Activated naive CD4-positive, alpha-beta T cell treated with anti-CD3 and anti-CD28 coated beads, Interleukin-2, amount 50 U/mL, for 24 hours (primary cell): Measurements from ENCODE around the gene MRPL3.

Experiments used
- H3K27ac Mint-ChIP-seq: one replicate; pipeline ENCODE4 v1.8.0; 2021; ENCODE audit warnings: mild to moderate bottlenecking, mixed read lengths
- H3K27me3 Mint-ChIP-seq: one replicate; pipeline ENCODE4 v1.8.0; 2021; ENCODE audit warnings: mixed read lengths
- H3K36me3 Mint-ChIP-seq: one replicate; pipeline ENCODE4 v1.8.0; 2021; ENCODE audit warnings: mixed read lengths
- H3K4me1 Mint-ChIP-seq: one replicate; pipeline ENCODE4 v1.8.0; 2021; ENCODE audit warnings: mixed read lengths
- H3K4me3 Mint-ChIP-seq: one replicate; pipeline ENCODE4 v1.8.0; 2021; ENCODE audit warnings: mild to moderate bottlenecking, mixed read lengths
- H3K9me3 Mint-ChIP-seq: one replicate; pipeline ENCODE4 v1.8.0; 2021; ENCODE audit warnings: mixed read lengths

The MRPL3 gene

GRCh38 chr3:131502530-131503319 lies at the start of gene MRPL3:
Gene MRPL3, minus strand, starts transcription at chr3:131502971. Its CDS starts 150 bp downstream, at chr3:131502821.
- Mint-ChIP-seq H3K9me3 (no peaks in the 10 kb centered on the region), H3K36me3 (peaks cover 13% of the 10 kb centered on the region), H3K4me1 (peaks cover 31% of the 10 kb centered on the region), H3K27me3 (no peaks in the 10 kb centered on the region), H3K27ac (peak within 1 kb of the TSS; percentile 99), H3K4me3 (peak within 1 kb of the TSS; percentile 98)

- Mint-ChIP-seq H3K27me3 (peaks cover 8% of the 10 kb centered on the region), H3K27ac (no peak overlapping the region), H3K4me1 (no peaks in the 10 kb centered on the region), H3K4me3 (no peak overlapping the region), H3K36me3 (no peaks in the 10 kb centered on the region), H3K9me3 (no peaks in the 10 kb centered on the region)
Measured at GRCh38 chr3:131551761-131552160, 49.0 kb upstream of the MRPL3 start.

GRCh38 chr3:131550562-131551465 lies 48.0 kb upstream of the MRPL3 start:
- no peaks in the 10 kb centered on the region for H3K36me3 Mint-ChIP-seq
- no peaks in the 10 kb centered on the region for H3K4me1 Mint-ChIP-seq
- H3K9me3 Mint-ChIP-seq: no peaks in the 10 kb centered on the region
- peaks cover 8% of the 10 kb centered on the region for H3K27me3 Mint-ChIP-seq
- no peak overlapping the region for H3K27ac Mint-ChIP-seq
- H3K4me3 Mint-ChIP-seq: no peak overlapping the region

- Mint-ChIP-seq H3K27ac (no peak overlapping the region), H3K4me3 (no peak overlapping the region), H3K9me3 (no peaks in the 10 kb centered on the region), H3K36me3 (no peaks in the 10 kb centered on the region), H3K27me3 (peaks cover 14% of the 10 kb centered on the region), H3K4me1 (no peaks in the 10 kb centered on the region)
Measured at GRCh38 chr3:131549340-131549739, 46.6 kb upstream of the MRPL3 start.

GRCh38 chr3:131547585-131547984 lies 44.8 kb upstream of the MRPL3 start:
- peaks cover 13% of the 10 kb centered on the region for H3K27me3 Mint-ChIP-seq
- H3K9me3 Mint-ChIP-seq: no peaks in the 10 kb centered on the region
- H3K4me3 Mint-ChIP-seq: no peak overlapping the region
- no peaks in the 10 kb centered on the region for H3K4me1 Mint-ChIP-seq
- H3K27ac Mint-ChIP-seq: no peak overlapping the region
- no peaks in the 10 kb centered on the region for H3K36me3 Mint-ChIP-seq

- H3K36me3 Mint-ChIP-seq: no peaks in the 10 kb centered on the region
- peaks cover 13% of the 10 kb centered on the region for H3K27me3 Mint-ChIP-seq
Measured at GRCh38 chr3:131546441-131546840, 43.7 kb upstream of the MRPL3 start.

GRCh38 chr3:131544557-131544956 lies 41.8 kb upstream of the MRPL3 start:
- Mint-ChIP-seq H3K36me3 (no peaks in the 10 kb centered on the region), H3K27ac (no peak overlapping the region), H3K9me3 (no peaks in the 10 kb centered on the region), H3K4me3 (no peak overlapping the region), H3K4me1 (no peaks in the 10 kb centered on the region), H3K27me3 (peaks cover 20% of the 10 kb centered on the region)

More at GRCh38 chr3:131546441-131546840, 43.7 kb upstream of the MRPL3 start:
- Mint-ChIP-seq H3K9me3 (no peaks in the 10 kb centered on the region), H3K4me3 (no peak overlapping the region), H3K4me1 (no peaks in the 10 kb centered on the region), H3K27ac (no peak overlapping the region)

GRCh38 chr3:131543714-131544113 lies 40.9 kb upstream of the MRPL3 start:
- no peak overlapping the region for H3K27ac Mint-ChIP-seq
- no peaks in the 10 kb centered on the region for H3K36me3 Mint-ChIP-seq
- H3K9me3 Mint-ChIP-seq: no peaks in the 10 kb centered on the region
- H3K4me3 Mint-ChIP-seq: no peak overlapping the region
- H3K27me3 Mint-ChIP-seq: peaks cover 19% of the 10 kb centered on the region
- H3K4me1 Mint-ChIP-seq: no peaks in the 10 kb centered on the region

GRCh38 chr3:131541288-131541687 lies 38.5 kb upstream of the MRPL3 start:
- Mint-ChIP-seq H3K4me1 (no peaks in the 10 kb centered on the region), H3K27me3 (peaks cover 18% of the 10 kb centered on the region), H3K36me3 (no peaks in the 10 kb centered on the region), H3K4me3 (no peak overlapping the region), H3K27ac (no peak overlapping the region), H3K9me3 (no peaks in the 10 kb centered on the region)

- no peaks in the 10 kb centered on the region for H3K4me1 Mint-ChIP-seq
- no peak overlapping the region for H3K27ac Mint-ChIP-seq
- no peak overlapping the region for H3K4me3 Mint-ChIP-seq
- no peaks in the 10 kb centered on the region for H3K9me3 Mint-ChIP-seq
- H3K36me3 Mint-ChIP-seq: no peaks in the 10 kb centered on the region
- peaks cover 20% of the 10 kb centered on the region for H3K27me3 Mint-ChIP-seq
Measured at GRCh38 chr3:131540821-131541220, 38.0 kb upstream of the MRPL3 start.

- Mint-ChIP-seq H3K36me3 (no peaks in the 10 kb centered on the region), H3K4me1 (no peaks in the 10 kb centered on the region), H3K27ac (no peak overlapping the region), H3K27me3 (peaks cover 19% of the 10 kb centered on the region), H3K4me3 (no peak overlapping the region), H3K9me3 (no peaks in the 10 kb centered on the region)
Measured at GRCh38 chr3:131540143-131540542, 37.4 kb upstream of the MRPL3 start.

- H3K27ac Mint-ChIP-seq: no peak overlapping the region
- no peak overlapping the region for H3K4me3 Mint-ChIP-seq
- no peaks in the 10 kb centered on the region for H3K4me1 Mint-ChIP-seq
- H3K27me3 Mint-ChIP-seq: peaks cover 19% of the 10 kb centered on the region
- no peaks in the 10 kb centered on the region for H3K9me3 Mint-ChIP-seq
- H3K36me3 Mint-ChIP-seq: no peaks in the 10 kb centered on the region
Measured at GRCh38 chr3:131538968-131539367, 36.2 kb upstream of the MRPL3 start.

GRCh38 chr3:131537531-131537930 lies 34.8 kb upstream of the MRPL3 start:
- Mint-ChIP-seq H3K4me1 (no peaks in the 10 kb centered on the region), H3K4me3 (no peak overlapping the region), H3K9me3 (peaks cover 1% of the 10 kb centered on the region), H3K36me3 (no peaks in the 10 kb centered on the region), H3K27me3 (peaks cover 22% of the 10 kb centered on the region), H3K27ac (no peak overlapping the region)

GRCh38 chr3:131535596-131535995 lies 32.8 kb upstream of the MRPL3 start:
- Mint-ChIP-seq H3K4me3 (no peak overlapping the region), H3K36me3 (no peaks in the 10 kb centered on the region), H3K27me3 (peaks cover 25% of the 10 kb centered on the region), H3K9me3 (peaks cover 4% of the 10 kb centered on the region), H3K27ac (no peak overlapping the region), H3K4me1 (no peaks in the 10 kb centered on the region)

- no peak overlapping the region for H3K27ac Mint-ChIP-seq
- H3K4me1 Mint-ChIP-seq: no peaks in the 10 kb centered on the region
- peaks cover 20% of the 10 kb centered on the region for H3K27me3 Mint-ChIP-seq
- no peak overlapping the region for H3K4me3 Mint-ChIP-seq
- H3K36me3 Mint-ChIP-seq: no peaks in the 10 kb centered on the region
- H3K9me3 Mint-ChIP-seq: peaks cover 4% of the 10 kb centered on the region
Measured at GRCh38 chr3:131535131-131535530, 32.4 kb upstream of the MRPL3 start.

- Mint-ChIP-seq H3K4me1 (no peaks in the 10 kb centered on the region), H3K4me3 (no peak overlapping the region), H3K9me3 (peaks cover 4% of the 10 kb centered on the region), H3K36me3 (no peaks in the 10 kb centered on the region), H3K27ac (no peak overlapping the region), H3K27me3 (peaks cover 20% of the 10 kb centered on the region)
Measured at GRCh38 chr3:131532645-131533044, 29.9 kb upstream of the MRPL3 start.
